GM12878 (cell line): ENCODE results near the gene PRSS8.

Experiments
- CEBPB ChIP-seq, 2 experiments: fragments of 150-350 bp in 1 of 2; IDR thresholded peaks; 2 replicates each; pipeline ENCODE4 v1.6.1; 2012 to 2014; ENCODE audit warnings: low read depth in 2 of 2, low read length in 2 of 2, borderline replicate concordance in 1 of 2, inconsistent platforms in 1 of 2
- ESRRA ChIP-seq: IDR thresholded peaks from 2 replicates; pipeline ENCODE4 v1.6.1; 2012; ENCODE audit warnings: mild to moderate bottlenecking, low read length, improper control_type of control experiment
- ZNF217 ChIP-seq: fragments of 450-650 bp; IDR thresholded peaks from 2 replicates; pipeline ENCODE4 v1.6.1; 2017; ENCODE audit warnings: antibody characterized with exemption, mild to moderate bottlenecking
- TF ChIP-seq, protein P1 (sequence below), 3 experiments: IDR thresholded peaks in 2 of 3; conservative IDR thresholded peaks in 1 of 3; 2 replicates each; pipeline ENCODE4 v1.5.1; 2011; ENCODE audit warnings: low read depth in 3 of 3, low read length in 3 of 3, mild to moderate bottlenecking in 3 of 3, control low read depth in 2 of 3, moderate library complexity in 2 of 3, inconsistent platforms in 1 of 3, mixed read lengths in 1 of 3; ENCODE audit not compliant: control insufficient read depth in 2 of 3, insufficient read depth in 1 of 3; ENCODE audit errors: extremely low read depth in 1 of 3

DNA sequence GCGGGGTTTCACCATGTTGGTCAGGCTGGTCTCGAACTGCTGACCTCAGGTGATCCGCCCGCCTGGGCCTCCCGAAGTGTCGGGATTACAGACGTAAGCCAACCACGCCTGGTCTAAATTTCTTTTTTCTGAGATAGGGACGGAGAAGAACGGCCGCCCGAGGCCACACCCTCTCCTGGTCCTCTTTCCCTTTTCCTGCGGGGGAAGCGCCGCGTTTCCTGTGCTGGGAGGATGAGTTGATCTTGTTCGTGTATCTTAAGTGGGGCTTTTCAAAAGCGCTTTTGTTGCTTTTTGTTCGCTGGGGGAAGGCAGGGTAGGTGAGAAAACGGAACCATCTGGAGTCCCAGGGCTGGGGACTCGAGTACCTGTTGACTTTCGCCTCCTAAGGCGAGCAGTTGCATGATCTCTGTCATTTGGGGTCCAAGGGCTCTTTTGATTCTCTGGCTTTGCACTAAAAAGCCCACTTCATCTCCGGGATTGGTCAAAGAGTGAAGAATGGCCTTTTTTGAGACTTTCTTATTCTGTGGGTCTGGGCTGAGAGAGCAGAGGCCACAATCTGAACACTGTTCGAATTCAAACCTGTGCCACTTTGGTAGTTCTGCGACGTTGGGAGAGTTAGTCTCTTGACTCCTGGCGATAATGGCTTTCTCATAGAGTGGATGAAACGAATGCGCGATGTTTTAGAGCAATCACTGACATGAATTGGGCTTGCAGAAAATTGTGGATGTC lies 45.7 kb upstream of the PRSS8 start:
- TF ChIP-seq, protein P1, sequence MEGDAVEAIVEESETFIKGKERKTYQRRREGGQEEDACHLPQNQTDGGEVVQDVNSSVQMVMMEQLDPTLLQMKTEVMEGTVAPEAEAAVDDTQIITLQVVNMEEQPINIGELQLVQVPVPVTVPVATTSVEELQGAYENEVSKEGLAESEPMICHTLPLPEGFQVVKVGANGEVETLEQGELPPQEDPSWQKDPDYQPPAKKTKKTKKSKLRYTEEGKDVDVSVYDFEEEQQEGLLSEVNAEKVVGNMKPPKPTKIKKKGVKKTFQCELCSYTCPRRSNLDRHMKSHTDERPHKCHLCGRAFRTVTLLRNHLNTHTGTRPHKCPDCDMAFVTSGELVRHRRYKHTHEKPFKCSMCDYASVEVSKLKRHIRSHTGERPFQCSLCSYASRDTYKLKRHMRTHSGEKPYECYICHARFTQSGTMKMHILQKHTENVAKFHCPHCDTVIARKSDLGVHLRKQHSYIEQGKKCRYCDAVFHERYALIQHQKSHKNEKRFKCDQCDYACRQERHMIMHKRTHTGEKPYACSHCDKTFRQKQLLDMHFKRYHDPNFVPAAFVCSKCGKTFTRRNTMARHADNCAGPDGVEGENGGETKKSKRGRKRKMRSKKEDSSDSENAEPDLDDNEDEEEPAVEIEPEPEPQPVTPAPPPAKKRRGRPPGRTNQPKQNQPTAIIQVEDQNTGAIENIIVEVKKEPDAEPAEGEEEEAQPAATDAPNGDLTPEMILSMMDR (IDR thresholded peaks at IDR 0.05 in 2 of 3, conservative IDR thresholded peaks at IDR 0.05 in 1 of 3; ENCODE audit: control insufficient read depth in 2 of 3, extremely low read depth in 1 of 3, insufficient read depth in 1 of 3, low read depth in 3 of 3, low read length in 3 of 3) = no peak
- TF ChIP-seq ZNF217 (no peak), CEBPB (IDR thresholded peaks at IDR 0.05; ENCODE audit: borderline replicate concordance in 1 of 2, low read depth in 2 of 2, low read length in 2 of 2) (no peak), ESRRA (no peak)
